Effector CD8-positive, alpha-beta T cell (primary cell): ENCODE data around the gene GDF10.

Experiments used
- DNase-seq: peaks from one replicate; lab custom pipeline; 2025; lab: John Stamatoyannopoulos, UW

Gene GDF10

GRCh38 chr10:47353351-47353750 lies 53.4 kb downstream of the GDF10 start:
- DNase-seq: no peak

GRCh38 chr10:47354165-47354564 lies 54.2 kb downstream of the GDF10 start:
- DNase-seq: no peak

GRCh38 chr10:47354900-47355299 lies 54.9 kb downstream of the GDF10 start:
- no peak for DNase-seq

- no peak for DNase-seq
Measured at GRCh38 chr10:47356708-47357107, 56.7 kb downstream of the GDF10 start.

- DNase-seq: no peak
Measured at GRCh38 chr10:47357131-47357582, 57.2 kb downstream of the GDF10 start.

- no peak for DNase-seq
Measured at GRCh38 chr10:47357911-47358310, 57.9 kb downstream of the GDF10 start.

- DNase-seq: no peak
Measured at GRCh38 chr10:47358457-47358856, 58.5 kb downstream of the GDF10 start.

GRCh38 chr10:47359101-47359500 lies 59.1 kb downstream of the GDF10 start:
- no peak for DNase-seq

GRCh38 chr10:47359626-47360418 lies 59.8 kb downstream of the GDF10 start:
- no peak for DNase-seq

GRCh38 chr10:47360419-47361040 lies 60.5 kb downstream of the GDF10 start:
- DNase-seq: no peak

GRCh38 chr10:47361293-47361692 lies 61.3 kb downstream of the GDF10 start:
- no peak for DNase-seq

GRCh38 chr10:47362199-47362598 lies 62.2 kb downstream of the GDF10 start:
- DNase-seq: no peak
